Measurements from ENCODE around the gene NRIP3.

Gene NRIP3

GRCh38 chr11:8971196-8971923 is 32.4 kb downstream of the NRIP3 start:
- TF ChIP-seq, protein P1, sequence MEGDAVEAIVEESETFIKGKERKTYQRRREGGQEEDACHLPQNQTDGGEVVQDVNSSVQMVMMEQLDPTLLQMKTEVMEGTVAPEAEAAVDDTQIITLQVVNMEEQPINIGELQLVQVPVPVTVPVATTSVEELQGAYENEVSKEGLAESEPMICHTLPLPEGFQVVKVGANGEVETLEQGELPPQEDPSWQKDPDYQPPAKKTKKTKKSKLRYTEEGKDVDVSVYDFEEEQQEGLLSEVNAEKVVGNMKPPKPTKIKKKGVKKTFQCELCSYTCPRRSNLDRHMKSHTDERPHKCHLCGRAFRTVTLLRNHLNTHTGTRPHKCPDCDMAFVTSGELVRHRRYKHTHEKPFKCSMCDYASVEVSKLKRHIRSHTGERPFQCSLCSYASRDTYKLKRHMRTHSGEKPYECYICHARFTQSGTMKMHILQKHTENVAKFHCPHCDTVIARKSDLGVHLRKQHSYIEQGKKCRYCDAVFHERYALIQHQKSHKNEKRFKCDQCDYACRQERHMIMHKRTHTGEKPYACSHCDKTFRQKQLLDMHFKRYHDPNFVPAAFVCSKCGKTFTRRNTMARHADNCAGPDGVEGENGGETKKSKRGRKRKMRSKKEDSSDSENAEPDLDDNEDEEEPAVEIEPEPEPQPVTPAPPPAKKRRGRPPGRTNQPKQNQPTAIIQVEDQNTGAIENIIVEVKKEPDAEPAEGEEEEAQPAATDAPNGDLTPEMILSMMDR (IDR thresholded peaks at IDR 0.05): no peak
- Histone ChIP-seq H3K4me1 (ENCODE audit: control insufficient read depth in 1 of 2, insufficient read depth in 1 of 2, low read depth in 1 of 2, low read length in 1 of 2) (no peaks in the 10 kb centered on the region), H3K27me3 (no peaks in the 10 kb centered on the region), H3K36me3 (no peaks in the 10 kb centered on the region), H3K4me3 (ENCODE audit: low read depth in 1 of 2, low read length in 1 of 2) (no peak overlapping the region), H3K9me3 (no peaks in the 10 kb centered on the region), H3K27ac (no peak overlapping the region)

- TF ChIP-seq, protein P1 (IDR thresholded peaks at IDR 0.05): no peak
- Histone ChIP-seq H3K9me3 (no peaks in the 10 kb centered on the region), H3K27ac (no peak overlapping the region)
These were observed 36.6 kb downstream of the NRIP3 start for GRCh38 chr11:8967184-8967583.

GRCh38 chr11:8964324-8965320 is 39.2 kb downstream of the NRIP3 start, which contains the start of gene TMEM9B:
TMEM9B (minus strand) TSS chr11:8964442; CDS start chr11:8964313, 129 bp downstream.
- H3K4me1 ChIP-seq (ENCODE audit: control insufficient read depth in 1 of 2, insufficient read depth in 1 of 2, low read depth in 1 of 2, low read length in 1 of 2): peaks cover 21 to 22% of the 10 kb centered on the region in 2 experiments
- H3K36me3 ChIP-seq: no peaks in the 10 kb centered on the region
- H3K27me3 ChIP-seq: no peaks in the 10 kb centered on the region
- peak within 1 kb of the TSS; percentile 74 to 75 for H3K4me3 ChIP-seq (ENCODE audit: low read depth in 1 of 2, low read length in 1 of 2)
- H3K27ac ChIP-seq: peak within 1 kb of the TSS; percentile 91
- H3K9me3 ChIP-seq: no peaks in the 10 kb centered on the region
- TF ChIP-seq, protein P1 (IDR thresholded peaks at IDR 0.05): no peak

More at GRCh38 chr11:8967184-8967583, 36.6 kb downstream of the NRIP3 start:
- Histone ChIP-seq H3K4me1 (ENCODE audit: control insufficient read depth in 1 of 2, insufficient read depth in 1 of 2, low read depth in 1 of 2, low read length in 1 of 2) (peaks cover 21 to 22% of the 10 kb centered on the region in 2 experiments), H3K4me3 (ENCODE audit: low read depth in 1 of 2, low read length in 1 of 2) (no peak overlapping the region), H3K36me3 (no peaks in the 10 kb centered on the region), H3K27me3 (no peaks in the 10 kb centered on the region)

DNA sequence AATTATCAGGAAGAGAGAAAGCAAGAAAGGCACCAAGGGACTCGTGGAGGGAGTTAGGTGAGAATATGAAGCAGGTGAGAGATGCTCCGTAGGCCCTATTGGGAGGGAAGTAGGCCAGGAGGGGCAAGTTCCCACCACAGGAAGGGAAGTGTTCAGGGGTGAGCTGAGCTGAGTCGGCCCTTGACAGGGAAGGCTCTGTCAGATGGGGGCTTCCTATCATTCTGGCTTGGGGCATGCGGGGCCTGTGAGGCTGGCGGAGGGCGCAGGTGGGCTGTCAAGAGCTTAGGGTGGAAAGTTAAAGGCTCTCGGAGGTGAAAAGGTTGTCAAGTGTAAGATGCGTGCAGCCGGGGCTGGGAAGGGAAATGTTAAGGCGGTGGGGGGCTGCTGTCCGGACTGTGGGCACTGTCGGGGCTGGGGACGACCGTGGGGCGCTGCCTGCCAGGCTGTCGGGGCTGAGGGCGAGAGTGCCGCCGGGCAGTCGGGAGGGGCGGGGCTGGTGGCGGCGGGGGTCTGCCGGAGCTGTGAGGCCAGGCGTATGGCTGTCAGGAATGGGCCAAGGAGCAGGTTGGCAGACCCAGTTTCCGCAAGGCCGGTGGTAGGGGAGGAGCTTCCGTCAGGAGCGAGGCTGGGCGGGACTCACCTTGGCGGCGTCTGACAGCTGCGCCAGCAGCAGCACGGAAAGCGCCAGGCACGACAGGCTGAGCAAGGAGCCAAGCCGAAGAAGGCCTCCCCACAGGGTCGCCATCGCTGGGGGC is 40.1 kb downstream of the NRIP3 start:
- peak overlapping the region; percentile 91 for H3K27ac ChIP-seq
- no peaks in the 10 kb centered on the region for H3K27me3 ChIP-seq
- no peaks in the 10 kb centered on the region for H3K9me3 ChIP-seq
- H3K4me3 ChIP-seq (ENCODE audit: low read depth in 1 of 2, low read length in 1 of 2): peak overlapping the region; percentile 74 to 75
- TF ChIP-seq, protein P1 (IDR thresholded peaks at IDR 0.05): peak; percentile 22
- no peaks in the 10 kb centered on the region for H3K36me3 ChIP-seq
- H3K4me1 ChIP-seq (ENCODE audit: control insufficient read depth in 1 of 2, insufficient read depth in 1 of 2, low read depth in 1 of 2, low read length in 1 of 2): peaks cover 21 to 22% of the 10 kb centered on the region in 2 experiments

DNA sequence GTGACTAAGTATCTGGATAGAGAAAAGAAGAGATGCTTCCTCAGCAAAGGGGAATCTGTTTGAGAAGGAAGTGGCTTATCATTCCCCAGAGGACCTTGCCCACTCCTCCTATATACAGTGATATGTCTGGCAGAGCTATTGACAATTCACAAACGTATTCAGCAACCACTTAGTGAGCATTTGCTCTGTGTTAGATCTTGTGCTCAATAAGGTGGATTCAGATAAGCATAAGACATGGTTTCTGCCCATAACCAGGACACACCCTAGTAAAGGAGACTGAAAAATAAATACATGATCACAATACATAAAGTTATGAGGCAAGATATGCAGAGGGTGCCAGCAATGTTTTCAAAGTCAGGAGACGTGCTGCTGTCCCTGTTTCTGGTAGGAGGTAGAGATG is 41.0 kb downstream of the NRIP3 start:
- Histone ChIP-seq H3K4me1 (ENCODE audit: control insufficient read depth in 1 of 2, insufficient read depth in 1 of 2, low read depth in 1 of 2, low read length in 1 of 2) (peaks cover 21 to 22% of the 10 kb centered on the region in 2 experiments), H3K36me3 (no peaks in the 10 kb centered on the region), H3K9me3 (no peaks in the 10 kb centered on the region), H3K4me3 (ENCODE audit: low read depth in 1 of 2, low read length in 1 of 2) (no peak overlapping the region), H3K27me3 (no peaks in the 10 kb centered on the region), H3K27ac (peak overlapping the region; percentile 91)
- TF ChIP-seq, protein P1 (IDR thresholded peaks at IDR 0.05): no peak

All from neutrophil (primary cell).